Stomach (tissue), 9 donors: ENCODE measurements around the gene ANKRD40CL. TPM values are rescaled to one million over a fixed set of nuclear protein-coding genes. Genes with fewer than 3 reads are reported as not detected.

Experiments
- DNase-seq, 2 donors: peaks; one replicate each; pipeline versions ENCODE4 v3.0.0 to v3.0.0-alpha.2; 2013 to 2019
- H3K27ac ChIP-seq, 5 donors: fragments of 200-600 bp in 4 of 5; sonication (generic) in 4 of 5; one replicate each; pipeline ENCODE4 v1.5.1; 2013 to 2019; ENCODE audit warnings: mild to moderate bottlenecking in 1 of 5, moderate library complexity in 1 of 5
- H3K27me3 ChIP-seq, 3 donors: fragments of 200-600 bp; sonication (generic); one replicate each; pipeline ENCODE4 v1.5.1; 2017 to 2019; ENCODE audit warnings: mixed run types in 1 of 3
- H3K36me3 ChIP-seq, 4 donors: fragments of 200-600 bp; sonication (generic); 1 replicate in 3 of 4; 2 replicates in 1 of 4; pipeline ENCODE4 v1.5.1; 2016 to 2019
- H3K4me1 ChIP-seq, 4 donors: fragments of 200-600 bp; sonication (generic); one replicate each; pipeline ENCODE4 v1.5.1; 2016 to 2019
- H3K4me3 ChIP-seq, 4 donors: fragments of 200-600 bp; sonication (generic) in 3 of 4; one replicate each; pipeline ENCODE4 v1.5.1; 2016 to 2019; ENCODE audit warnings: mild to moderate bottlenecking in 1 of 4
- H3K9me3 ChIP-seq, 4 donors: fragments of 200-600 bp; sonication (generic); one replicate each; pipeline ENCODE4 v1.5.1; 2016 to 2019
- EP300 ChIP-seq: sonication (generic); formaldehyde crosslinking; IDR thresholded peaks from one replicate; pipeline ENCODE4 v1.6.1; 2017; ENCODE audit warnings: antibody characterized with exemption
- POLR2A ChIP-seq, 4 donors: fragments of 450-650 bp; IDR thresholded peaks; one replicate each; pipeline ENCODE4 v1.6.1; 2016; ENCODE audit warnings: antibody characterized with exemption in 4 of 4, control low read depth in 2 of 4, mild to moderate bottlenecking in 1 of 4, moderate library complexity in 1 of 4
- POLR2AphosphoS5 ChIP-seq, 3 donors: sonication (generic); formaldehyde crosslinking; IDR thresholded peaks; one replicate each; pipeline ENCODE4 v1.6.1; 2016; ENCODE audit warnings: antibody characterized with exemption in 3 of 3
- WGBS, 5 donors: extraction: QIAGEN DNeasy Blood & Tissue Kit in 3 of 5; methylation state at CpG; one replicate each; pipeline versions ENCODE4 v1.1.5 to v1.1.7; 2013 to 2018; 5-methylcytosine and 5-hydroxymethylcytosine counted together
- intact Hi-C: fragments of 100-400 bp; cut with DNase I; formaldehyde crosslinking; loops from one replicate; pipeline ENCODE4 v1.15.1; 2023; ENCODE audit warnings: low total_unique reads
- polyA plus RNA-seq, 3 donors: library from polyadenylated mRNA; stranded (reverse); fragments of 200-250 nt; gene quantifications; one replicate each; pipeline ENCODE4 v1.2.3, GENCODE V29; 2013
- total RNA-seq, 5 donors: library from RNA; depleted of rRNA; stranded (reverse); fragments of >200 nt; gene quantifications; one replicate each; pipeline versions ENCODE4 v1.1.0 to v1.2.3, GENCODE V29; 2014 to 2016
- TF ChIP-seq, protein P1 (sequence below), 7 experiments: fragments of 450-650 bp in 4 of 7; fragments of 200-600 bp in 3 of 7; sonication (generic) in 3 of 7; IDR thresholded peaks; one replicate each; pipeline ENCODE4 v1.5.1; 2016 to 2019; ENCODE audit warnings: antibody characterized with exemption in 7 of 7, control low read depth in 2 of 7, mild to moderate bottlenecking in 1 of 7
- donor health status: healthy with polysubstance abuse.
- donor health status: Bipolar disorder and iron deficiency.
- donor health status: healthy.

Gene ANKRD40CL
- total and polyA plus RNA-seq, 8 donors = 0.40 to 19.4 (median 2.8) TPM; not detected in 3

DNA sequence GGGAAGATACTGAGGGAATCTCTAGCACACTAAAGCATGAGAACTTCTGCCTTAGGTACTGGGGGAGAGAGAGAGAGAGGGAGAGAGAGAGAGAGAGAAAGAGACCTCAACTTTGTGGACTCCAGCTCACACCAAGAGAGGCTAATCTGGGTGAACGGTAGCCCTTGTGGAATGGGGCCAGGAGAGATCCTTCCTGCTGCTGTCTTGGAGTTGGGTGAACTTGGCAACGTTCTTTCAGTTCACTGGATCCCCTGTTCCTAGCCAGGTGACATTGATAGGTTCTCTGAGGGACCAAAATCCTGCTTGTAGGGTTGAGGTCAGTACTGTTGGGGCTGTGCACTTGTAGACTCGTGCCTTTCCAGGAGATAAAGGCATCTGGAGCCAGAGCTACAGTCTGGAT is 41.6 kb upstream of the ANKRD40CL start:
- intact Hi-C loops = no loop called here
- Histone ChIP-seq H3K27ac (no peak overlapping the region), H3K4me3 (no peak overlapping the region), H3K4me1 (no peaks in the 10 kb centered on the region), H3K27me3 (no peaks in the 10 kb centered on the region), H3K9me3 (no peaks in the 10 kb centered on the region), H3K36me3 (no peaks in the 10 kb centered on the region)
- DNase-seq = no peak
- TF ChIP-seq, protein P1, sequence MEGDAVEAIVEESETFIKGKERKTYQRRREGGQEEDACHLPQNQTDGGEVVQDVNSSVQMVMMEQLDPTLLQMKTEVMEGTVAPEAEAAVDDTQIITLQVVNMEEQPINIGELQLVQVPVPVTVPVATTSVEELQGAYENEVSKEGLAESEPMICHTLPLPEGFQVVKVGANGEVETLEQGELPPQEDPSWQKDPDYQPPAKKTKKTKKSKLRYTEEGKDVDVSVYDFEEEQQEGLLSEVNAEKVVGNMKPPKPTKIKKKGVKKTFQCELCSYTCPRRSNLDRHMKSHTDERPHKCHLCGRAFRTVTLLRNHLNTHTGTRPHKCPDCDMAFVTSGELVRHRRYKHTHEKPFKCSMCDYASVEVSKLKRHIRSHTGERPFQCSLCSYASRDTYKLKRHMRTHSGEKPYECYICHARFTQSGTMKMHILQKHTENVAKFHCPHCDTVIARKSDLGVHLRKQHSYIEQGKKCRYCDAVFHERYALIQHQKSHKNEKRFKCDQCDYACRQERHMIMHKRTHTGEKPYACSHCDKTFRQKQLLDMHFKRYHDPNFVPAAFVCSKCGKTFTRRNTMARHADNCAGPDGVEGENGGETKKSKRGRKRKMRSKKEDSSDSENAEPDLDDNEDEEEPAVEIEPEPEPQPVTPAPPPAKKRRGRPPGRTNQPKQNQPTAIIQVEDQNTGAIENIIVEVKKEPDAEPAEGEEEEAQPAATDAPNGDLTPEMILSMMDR (IDR thresholded peaks at IDR 0.05) = no peak
- TF ChIP-seq POLR2AphosphoS5 (IDR thresholded peaks at IDR 0.05) (no peak), POLR2A (IDR thresholded peaks at IDR 0.05) (no peak), EP300 (no peak)
- 26 to 56% (median 34%) methylated on average over 3 of the region's 3 CpGs for WGBS, 5 donors

DNA sequence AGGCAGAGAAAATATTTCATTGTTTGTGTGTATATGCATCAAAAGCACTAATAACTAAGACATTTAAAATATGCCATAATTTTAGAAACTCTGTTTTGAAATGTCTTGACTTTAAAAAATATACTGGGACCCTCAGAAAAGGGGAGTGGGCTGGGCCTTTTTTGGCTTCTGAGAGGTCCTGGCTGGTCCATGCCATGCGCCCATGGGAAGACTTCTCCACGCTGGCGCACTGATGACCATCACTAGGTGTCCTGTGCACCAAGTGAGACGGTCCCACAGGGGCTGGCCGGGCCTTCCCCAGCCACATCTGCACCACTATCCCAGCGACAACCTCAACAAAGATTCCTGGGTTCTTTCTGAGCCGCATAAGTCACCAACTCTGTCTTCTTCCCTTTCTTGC is 41.1 kb upstream of the ANKRD40CL start:
- Histone ChIP-seq H3K27me3 (no peaks in the 10 kb centered on the region), H3K4me1 (no peaks in the 10 kb centered on the region), H3K9me3 (no peaks in the 10 kb centered on the region), H3K4me3 (no peak overlapping the region), H3K27ac (no peak overlapping the region), H3K36me3 (no peaks in the 10 kb centered on the region)
- 92 to 96% (median 94%) methylated on average over 7 of the region's 7 CpGs for WGBS, 5 donors
- no peak for DNase-seq
- TF ChIP-seq, protein P1 (IDR thresholded peaks at IDR 0.05) = no peak
- TF ChIP-seq POLR2AphosphoS5 (IDR thresholded peaks at IDR 0.05) = no peak
- TF ChIP-seq EP300 = no peak
- intact Hi-C loops = no loop called here

DNA sequence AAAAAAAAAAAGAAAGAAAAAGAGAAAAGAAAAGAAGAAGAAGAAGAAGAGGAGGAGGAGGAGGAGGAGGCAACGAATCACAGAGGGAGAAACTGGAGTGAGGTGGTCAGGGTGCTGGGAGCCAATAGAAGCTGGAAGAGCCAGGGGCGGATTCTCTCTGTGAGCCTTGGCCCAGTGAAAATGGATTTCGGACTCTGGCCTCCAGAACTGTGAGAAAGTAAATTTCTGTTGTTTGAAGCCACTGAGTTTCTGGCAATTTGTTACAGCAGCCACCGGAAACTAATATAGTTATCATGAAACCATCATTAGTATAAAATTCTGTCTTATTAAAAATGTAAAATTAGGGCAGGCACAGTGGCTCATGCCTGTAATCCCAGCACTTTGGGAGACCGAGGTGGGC is 40.4 kb upstream of the ANKRD40CL start:
- Histone ChIP-seq H3K9me3 (no peaks in the 10 kb centered on the region), H3K36me3 (no peaks in the 10 kb centered on the region), H3K27ac (no peak overlapping the region), H3K27me3 (no peaks in the 10 kb centered on the region), H3K4me3 (no peak overlapping the region), H3K4me1 (no peaks in the 10 kb centered on the region)
- TF ChIP-seq, protein P1 (IDR thresholded peaks at IDR 0.05) = no peak
- TF ChIP-seq EP300 (no peak), POLR2AphosphoS5 (IDR thresholded peaks at IDR 0.05) (no peak)
- DNase-seq = no peak
- WGBS, 5 donors = 86 to 91% (median 87%) methylated on average over 5 of the region's 5 CpGs
- intact Hi-C loops = no loop called here

DNA sequence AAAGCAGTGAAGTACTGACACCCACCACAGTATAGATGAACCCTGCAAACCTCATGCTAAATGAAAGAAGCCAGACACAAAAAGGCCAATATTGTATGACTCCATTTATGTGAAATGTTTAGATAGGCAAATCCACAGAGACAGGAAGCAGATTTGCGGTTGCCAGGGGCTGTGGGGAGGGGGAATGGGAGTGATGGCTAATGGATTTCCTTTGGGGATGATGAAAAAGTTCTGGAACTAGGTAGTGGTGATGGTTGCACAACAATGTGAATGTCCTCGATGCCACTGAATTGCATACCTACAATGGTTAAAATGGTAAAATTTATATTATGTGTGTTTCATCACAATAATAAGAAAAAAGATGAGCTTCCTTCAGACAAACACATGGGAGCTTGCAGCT is 39.7 kb upstream of the ANKRD40CL start:
- Histone ChIP-seq H3K36me3 (no peaks in the 10 kb centered on the region), H3K4me3 (no peak overlapping the region), H3K4me1 (no peaks in the 10 kb centered on the region), H3K9me3 (no peaks in the 10 kb centered on the region), H3K27ac (no peak overlapping the region), H3K27me3 (no peaks in the 10 kb centered on the region)
- DNase-seq = no peak
- intact Hi-C loops = no loop called here
- TF ChIP-seq EP300 = no peak
- TF ChIP-seq, protein P1 (IDR thresholded peaks at IDR 0.05) = no peak
- no peak for TF ChIP-seq POLR2A (IDR thresholded peaks at IDR 0.05)
- TF ChIP-seq POLR2AphosphoS5 (IDR thresholded peaks at IDR 0.05) = no peak
- WGBS, 5 donors = 67 to 73% (median 72%) methylated on average over 2 of the region's 2 CpGs
